NK-92 treated with Interleukin-12 subunit alpha and Interleukin-12 subunit beta, amount 100 ng/mL, for 24 hours (cell line): ENCODE results near the gene DRC3.

ENCODE experiments used
- DNase-seq: peaks from one replicate; lab custom pipeline; 2025; lab: John Stamatoyannopoulos, UW

DRC3 gene

DNA sequence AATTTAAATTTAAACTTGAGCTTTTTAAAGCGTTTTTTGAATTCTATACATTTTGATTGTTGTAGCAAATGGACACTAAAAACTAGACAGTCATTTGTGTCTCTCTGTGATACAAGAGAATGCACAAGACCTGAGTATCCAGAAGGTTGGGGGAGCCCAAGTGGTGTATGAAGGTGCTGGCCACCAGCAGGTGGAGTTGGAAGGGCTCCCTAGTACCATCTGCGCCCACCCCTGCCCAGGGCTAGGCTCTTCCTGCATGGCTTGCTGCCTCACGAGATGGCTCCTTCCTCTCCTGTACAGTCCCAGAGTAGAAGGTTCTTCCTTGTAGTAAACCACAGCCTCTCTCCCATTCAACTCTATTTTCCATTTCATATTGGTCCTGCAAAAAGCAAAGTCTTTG, 83.6 kb downstream of the DRC3 start:
- no peak for DNase-seq

GRCh38 chr17:18059283-18059682, 86.6 kb downstream of the DRC3 start:
- DNase-seq = no peak

DNA sequence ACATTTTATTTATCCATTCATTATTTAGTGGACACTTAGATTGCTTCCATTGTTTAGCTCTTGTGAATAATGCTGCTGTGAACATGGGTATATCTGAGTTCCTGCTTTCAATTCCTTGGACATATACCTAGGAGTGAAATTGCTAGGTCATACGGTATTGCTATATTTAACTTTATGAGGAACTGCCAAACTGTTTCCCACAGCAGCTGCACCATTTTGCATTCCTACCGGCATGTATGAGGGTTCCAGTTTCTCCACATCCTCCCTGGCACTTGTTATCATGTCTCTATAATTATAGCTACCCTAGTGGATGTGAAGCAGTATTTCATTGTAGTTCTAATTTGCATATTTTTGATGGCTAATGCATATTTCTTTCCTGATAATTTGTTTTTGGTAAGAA, 91.4 kb downstream of the DRC3 start:
- DNase-seq = no peak

DNA sequence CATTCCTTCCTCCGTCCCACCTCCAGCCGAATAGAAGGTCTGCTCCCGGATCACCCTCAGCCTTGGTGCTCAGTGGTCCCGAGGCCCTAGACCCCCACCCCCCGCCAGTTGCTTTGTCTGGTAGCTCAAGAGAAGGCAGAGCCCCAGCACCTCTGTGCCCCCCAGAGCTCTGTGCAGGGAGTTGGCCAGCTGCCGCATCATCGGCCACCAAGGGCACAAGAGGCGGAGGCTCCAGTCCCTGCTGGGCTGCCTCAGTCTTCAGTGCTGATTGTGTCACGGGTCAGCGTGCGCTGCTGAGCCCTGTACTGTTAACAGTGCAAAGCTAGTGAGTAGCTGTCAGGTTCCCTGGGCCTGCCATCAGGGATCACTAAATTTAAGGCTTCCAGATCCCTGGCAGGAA, 92.9 kb downstream of the DRC3 start:
- DNase-seq = no peak
